Loucy (cell line): ENCODE data around the gene FAM236B.

Source experiments
- CTCF ChIP-seq: fragments of 200-600 bp; sonication (generic); conservative IDR thresholded peaks from 2 replicates; pipeline ENCODE4 v1.5.1; 2014; ENCODE audit warnings: mild to moderate bottlenecking, antibody characterized with exemption, low read length
- EZH2phosphoT487 ChIP-seq: fragments of 200-600 bp; IDR thresholded peaks from 2 replicates; pipeline ENCODE4 v1.6.1; 2018; ENCODE audit warnings: antibody characterized with exemption, mild to moderate bottlenecking, moderate library complexity, borderline replicate concordance

DNA sequence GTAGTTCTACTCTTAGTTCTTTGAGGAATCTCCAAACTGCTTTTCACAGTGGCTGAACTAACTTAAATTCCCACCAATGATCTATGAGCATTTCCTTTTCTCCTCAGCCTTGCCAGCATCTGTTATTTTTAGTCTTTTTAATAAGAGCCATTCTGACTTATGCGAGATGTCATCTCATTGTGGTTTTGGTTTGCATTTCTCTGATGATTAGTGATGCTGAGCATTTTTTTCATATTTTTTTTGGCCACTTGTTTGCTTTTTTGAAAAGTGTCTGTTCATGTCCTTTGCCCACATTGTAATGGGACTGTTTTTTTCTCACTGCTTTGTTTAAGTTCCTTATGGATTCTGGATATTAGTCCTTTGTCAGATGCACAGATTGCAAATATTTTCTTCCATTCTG is 46.9 kb downstream of the FAM236B start:
- no peak for TF ChIP-seq CTCF
- TF ChIP-seq EZH2phosphoT487, result no peak
